GM19043 (cell line): ENCODE results near the gene TBX18.

Experiments used
- ATAC-seq: cut with Tn5 transposase; IDR thresholded peaks from one replicate; pipeline ENCODE4 v1.9.1; 2021; ENCODE audit warnings: low read depth; ENCODE audit not compliant: unreplicated experiment

TBX18 gene

GRCh38 chr6:84773431-84774156 lies 9.2 kb upstream of the TBX18 start:
- no peak for ATAC-seq

- no peak for ATAC-seq
These were observed 8.7 kb upstream of the TBX18 start for GRCh38 chr6:84773133-84773430.

- ATAC-seq: no peak
These were observed 8.2 kb upstream of the TBX18 start for GRCh38 chr6:84772428-84773132.

- ATAC-seq: no peak
These were observed 7.5 kb upstream of the TBX18 start for GRCh38 chr6:84771756-84772356.

GRCh38 chr6:84771125-84771755 lies 6.8 kb upstream of the TBX18 start:
- no peak for ATAC-seq

- ATAC-seq: no peak
These were observed 6.1 kb upstream of the TBX18 start for GRCh38 chr6:84770521-84770920.

GRCh38 chr6:84769306-84769705 lies 4.9 kb upstream of the TBX18 start:
- ATAC-seq: no peak

GRCh38 chr6:84768442-84769174 lies 4.2 kb upstream of the TBX18 start:
- ATAC-seq: no peak

- ATAC-seq: no peak
These were observed 3.3 kb upstream of the TBX18 start for GRCh38 chr6:84767526-84768201.

- no peak for ATAC-seq
These were observed 2.6 kb upstream of the TBX18 start for GRCh38 chr6:84766799-84767525.

GRCh38 chr6:84766118-84766798 lies 1.9 kb upstream of the TBX18 start:
- ATAC-seq: no peak

GRCh38 chr6:84763886-84764331 lies 489 bp downstream of the TBX18 start:
- no peak for ATAC-seq

GRCh38 chr6:84763003-84763885 lies 1.2 kb downstream of the TBX18 start:
- no peak for ATAC-seq

GRCh38 chr6:84762220-84763002 lies 2.0 kb downstream of the TBX18 start:
- ATAC-seq: no peak

- ATAC-seq: no peak
These were observed 5.9 kb downstream of the TBX18 start for GRCh38 chr6:84758486-84758885.

GRCh38 chr6:84756877-84757276 lies 7.5 kb downstream of the TBX18 start:
- ATAC-seq: no peak

- ATAC-seq: no peak
These were observed 7.9 kb downstream of the TBX18 start for GRCh38 chr6:84756466-84756865.
